IMR-90 (cell line): ENCODE data around the gene TUBGCP2. TPM values are rescaled to one million over a fixed set of nuclear protein-coding genes. Genes with fewer than 3 reads are reported as not detected.

Experiments
- ATAC-seq: fragments of 200-7000 bp; cut with Tn5 transposase; 2 replicates; pipeline ENCODE4 v1.9.1; 2020; ENCODE audit warnings: low read depth, mild to moderate bottlenecking, moderate library complexity
- BruUV-seq: library from RNA; stranded (reverse); fragments of 400-500 nt; replicated peaks from 2 replicates; lab custom pipeline; 2021; lab: Mats Ljungman, UMichigan
- CTCF ChIA-PET: fragments of 300-600 bp; formaldehyde crosslinking; extraction: SDS; loops from one replicate; lab custom pipeline; 2021; ENCODE audit warnings: antibody characterized with exemption; lab: Yijun Ruan, JAX
- POLR2A ChIA-PET: fragments of 300-600 bp; sonication (Branson Sonifier 250); formaldehyde crosslinking; loops from one replicate; lab custom pipeline; 2022; ENCODE audit warnings: antibody characterized with exemption; ENCODE audit not compliant: unreplicated experiment; lab: Charles Lee
- DNase-seq: peaks from one replicate; pipeline ENCODE4 v3.0.0; 2013
- H2AFZ ChIP-seq: replicated peaks from 2 replicates; pipeline ENCODE3; 2013; ENCODE audit warnings: low read length, mild to moderate bottlenecking; ENCODE audit not compliant: poor library complexity
- H2AK5ac ChIP-seq: 2 replicates; pipeline ENCODE4 v1.6.1; 2013; ENCODE audit warnings: low read depth, low read length, inconsistent platforms
- H2AK9ac ChIP-seq: replicated peaks from 2 replicates; pipeline ENCODE3; 2013; ENCODE audit warnings: mild to moderate bottlenecking, low read depth, low read length, moderate library complexity; ENCODE audit not compliant: poor library complexity
- H2BK120ac ChIP-seq: 2 replicates; pipeline ENCODE4 v1.6.1; 2013; ENCODE audit warnings: low read depth, low read length, inconsistent platforms
- H2BK15ac ChIP-seq: 3 replicates; pipeline ENCODE4 v1.6.1; 2013; ENCODE audit warnings: low read depth, low read length, inconsistent platforms
- H2BK20ac ChIP-seq: 2 replicates; pipeline ENCODE4 v1.6.1; 2013; ENCODE audit warnings: low read depth, mild to moderate bottlenecking, inconsistent platforms, low read length, moderate library complexity
- H2BK5ac ChIP-seq: 2 replicates; pipeline ENCODE4 v1.6.1; 2013; ENCODE audit warnings: mild to moderate bottlenecking, low read depth, low read length, inconsistent platforms; ENCODE audit not compliant: poor library complexity, severe bottlenecking
- H3K14ac ChIP-seq: replicated peaks from 2 replicates; pipeline ENCODE4 v1.6.1; 2013; ENCODE audit warnings: low read depth, low read length, inconsistent platforms
- H3K18ac ChIP-seq: 2 replicates; pipeline ENCODE4 v1.6.1; 2013; ENCODE audit warnings: low read depth, low read length, control low read depth
- H3K23ac ChIP-seq: 2 replicates; pipeline ENCODE4 v1.6.1; 2013; ENCODE audit warnings: low read depth, low read length, inconsistent platforms
- H3K27ac ChIP-seq: 2 replicates; pipeline ENCODE4 v1.5.1; 2013; ENCODE audit warnings: mild to moderate bottlenecking, control low read depth, low read length; ENCODE audit not compliant: insufficient read depth
- H3K27me3 ChIP-seq: 2 replicates; pipeline ENCODE4 v1.6.1; 2013; ENCODE audit warnings: low read length; ENCODE audit not compliant: control insufficient read depth, insufficient read depth
- H3K36me3 ChIP-seq: 2 replicates; pipeline ENCODE4 v1.6.1; 2013; ENCODE audit warnings: low read length, mixed read lengths; ENCODE audit not compliant: control insufficient read depth, insufficient read depth
- H3K4ac ChIP-seq: 2 replicates; pipeline ENCODE4 v1.6.1; 2013; ENCODE audit warnings: low read depth, low read length, inconsistent platforms
- H3K4me1 ChIP-seq: 2 replicates; pipeline ENCODE4 v1.6.1; 2013; ENCODE audit warnings: low read length, mixed read lengths; ENCODE audit not compliant: control insufficient read depth, insufficient read depth
- H3K4me2 ChIP-seq: 2 replicates; pipeline ENCODE4 v1.6.1; 2013; ENCODE audit warnings: low read depth, mild to moderate bottlenecking, control low read depth, low read length, moderate library complexity
- H3K4me3 ChIP-seq: 2 replicates; pipeline ENCODE4 v1.5.1; 2013; ENCODE audit warnings: low read depth, mild to moderate bottlenecking, control low read depth, low read length, moderate library complexity; ENCODE audit not compliant: insufficient read depth
- H3K56ac ChIP-seq: 2 replicates; pipeline ENCODE4 v1.6.1; 2013; ENCODE audit warnings: low read length, inconsistent platforms; ENCODE audit not compliant: insufficient read depth; ENCODE audit errors: extremely low read depth
- H3K79me1 ChIP-seq, 2 experiments: 2 replicates each; pipeline ENCODE4 v1.6.1; 2013; ENCODE audit warnings: low read length in 2 of 2, inconsistent platforms in 1 of 2, low read depth in 1 of 2
- H3K9ac ChIP-seq: 2 replicates; pipeline ENCODE4 v1.6.1; 2013; ENCODE audit warnings: low read depth, low read length, control low read depth
- H3K9me1 ChIP-seq: 2 replicates; pipeline ENCODE4 v1.6.1; 2013; ENCODE audit warnings: low read length, inconsistent platforms; ENCODE audit not compliant: insufficient read depth
- H3K9me3 ChIP-seq: 2 replicates; pipeline ENCODE4 v1.6.1; 2013; ENCODE audit warnings: low read length; ENCODE audit not compliant: control insufficient read depth, insufficient read depth
- H4K20me1 ChIP-seq: 2 replicates; pipeline ENCODE4 v1.6.1; 2013; ENCODE audit warnings: low read length, inconsistent platforms; ENCODE audit not compliant: insufficient read depth
- H4K5ac ChIP-seq: 2 replicates; pipeline ENCODE4 v1.6.1; 2013; ENCODE audit warnings: mild to moderate bottlenecking, low read depth, low read length, control low read depth
- H4K8ac ChIP-seq, 2 experiments: 2 replicates each; pipeline ENCODE4 v1.6.1; 2013; ENCODE audit warnings: low read depth in 2 of 2, low read length in 2 of 2, control low read depth in 1 of 2, inconsistent platforms in 1 of 2
- H4K91ac ChIP-seq: 2 replicates; pipeline ENCODE4 v1.6.1; 2013; ENCODE audit warnings: low read depth, low read length, inconsistent platforms; ENCODE audit not compliant: insufficient read depth
- BHLHE40 ChIP-seq: fragments of 150-350 bp; IDR thresholded peaks from 2 replicates; pipeline ENCODE4 v1.6.1; 2016; ENCODE audit warnings: mild to moderate bottlenecking, low read depth, low read length
- CEBPB ChIP-seq: IDR thresholded peaks from 2 replicates; pipeline ENCODE4 v1.6.1; 2012; ENCODE audit warnings: low read depth, low read length, improper control_type of control experiment
- CHD1 ChIP-seq: IDR thresholded peaks from 2 replicates; pipeline ENCODE4 v1.6.1; 2012; ENCODE audit warnings: low read depth, low read length, improper control_type of control experiment
- FOS ChIP-seq: fragments of 150-350 bp; IDR thresholded peaks from 2 replicates; pipeline ENCODE4 v1.6.1; 2016; ENCODE audit warnings: low read depth, low read length
- MAZ ChIP-seq: IDR thresholded peaks from 2 replicates; pipeline ENCODE4 v1.6.1; 2012; ENCODE audit warnings: low read depth, mild to moderate bottlenecking, low read length, improper control_type of control experiment, moderate library complexity, borderline replicate concordance
- MXI1 ChIP-seq: IDR thresholded peaks from 2 replicates; pipeline ENCODE4 v1.6.1; 2012; ENCODE audit warnings: low read depth, mild to moderate bottlenecking, low read length, moderate library complexity, borderline replicate concordance
- NFE2L2 ChIP-seq: fragments of 150-350 bp; IDR thresholded peaks from 2 replicates; pipeline ENCODE4 v1.6.1; 2016; ENCODE audit warnings: low read depth, mild to moderate bottlenecking, low read length
- POLR2A ChIP-seq: IDR thresholded peaks from 2 replicates; pipeline ENCODE4 v1.6.1; 2012; ENCODE audit warnings: mild to moderate bottlenecking, low read depth, low read length
- RAD21 ChIP-seq: IDR thresholded peaks from 2 replicates; pipeline ENCODE4 v1.6.1; 2012; ENCODE audit warnings: low read length, improper control_type of control experiment
- RCOR1 ChIP-seq: IDR thresholded peaks from 2 replicates; pipeline ENCODE4 v1.6.1; 2012; ENCODE audit warnings: mild to moderate bottlenecking, low read length, improper control_type of control experiment; ENCODE audit not compliant: insufficient replicate concordance
- RFX5 ChIP-seq: IDR thresholded peaks from 2 replicates; pipeline ENCODE4 v1.8.0; 2012; ENCODE audit warnings: low read depth, mild to moderate bottlenecking, low read length, moderate library complexity
- SMC3 ChIP-seq: fragments of 150-350 bp; IDR thresholded peaks from 2 replicates; pipeline ENCODE4 v1.6.1; 2016; ENCODE audit warnings: low read depth, mild to moderate bottlenecking, antibody characterized with exemption, low read length, moderate library complexity
- WGBS, 2 experiments: methylation state at CpG; one replicate each; pipeline versions ENCODE4 v1.1.5 to v1.1.7; 2013; ENCODE audit warnings: missing lambda C conversion rate in 2 of 2; ENCODE audit not compliant: insufficient read length in 1 of 2; ENCODE audit errors: extremely low coverage in 2 of 2; 5-methylcytosine and 5-hydroxymethylcytosine counted together
- dilution Hi-C: fragments of 300-500 bp; cut with HindIII; formaldehyde crosslinking; loops from one replicate; pipeline ENCODE4 v1.14.3; 2018; ENCODE audit warnings: low sequenced_read_pairs; ENCODE audit not compliant: unreplicated experiment
- in situ Hi-C: fragments of 300-500 bp; cut with MboI; formaldehyde crosslinking; loops from 3 replicates; pipeline ENCODE4 v1.14.3; 2019; ENCODE audit warnings: low sequenced_read_pairs, inconsistent platforms, mixed read lengths
- intact Hi-C: fragments of 100-400 bp; cut with micrococcal nuclease; formaldehyde crosslinking; loops from 2 replicates; pipeline ENCODE4 v1.10.0; 2022
- polyA plus RNA-seq, 3 experiments: library from polyadenylated mRNA; depleted of rRNA; stranded (reverse); fragments of >200 nt; gene quantifications; 2 replicates each; pipeline ENCODE4 v1.2.3, GENCODE V29; 2012; ENCODE audit warnings: low replicate concordance in 1 of 3
- total RNA-seq: library from RNA; depleted of rRNA; stranded (reverse); fragments of >200 nt; gene quantifications from 2 replicates; pipeline ENCODE4 v1.2.3, GENCODE V29; 2012
- TF ChIP-seq, protein P1 (sequence below): fragments of 150-350 bp; IDR thresholded peaks from 2 replicates; pipeline ENCODE4 v1.6.1; 2017; ENCODE audit warnings: mild to moderate bottlenecking, antibody characterized with exemption, low read length, low read depth
- TF ChIP-seq, protein P2 (sequence below): fragments of 150-350 bp; IDR thresholded peaks from 2 replicates; pipeline ENCODE4 v1.6.1; 2016; ENCODE audit warnings: low read depth, mild to moderate bottlenecking, low read length, moderate library complexity, borderline replicate concordance
- TF ChIP-seq, protein P3 (sequence below): conservative IDR thresholded peaks from 2 replicates; pipeline ENCODE4 v1.5.1; 2012; ENCODE audit warnings: mild to moderate bottlenecking, low read depth, low read length, improper control_type of control experiment

Gene TUBGCP2
- total and polyA plus RNA-seq, 2 of the 4 experiments (the other 2 are of a cell fraction), result 48.1 to 72.6 TPM

DNA sequence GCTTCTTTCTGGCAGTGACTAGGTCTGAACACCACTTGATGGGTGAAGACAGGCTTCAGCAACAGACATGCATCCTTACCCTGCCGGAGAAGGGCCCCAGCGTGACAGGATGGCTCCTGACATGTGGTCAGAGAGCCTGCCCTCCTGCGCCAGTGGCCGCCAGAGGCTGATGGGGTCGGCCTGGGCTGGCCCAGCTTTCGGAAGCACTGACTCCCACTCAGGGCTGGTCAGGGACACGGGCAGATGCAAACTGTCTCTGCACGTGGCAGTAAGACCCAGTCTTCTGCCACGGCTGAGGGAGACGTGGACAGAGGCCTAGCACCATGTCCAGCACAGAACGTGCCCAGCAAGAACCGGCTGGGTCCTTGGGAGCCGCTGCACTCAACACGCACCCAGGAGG lies 10.2 kb downstream of the TUBGCP2 start:
- Histone ChIP-seq H4K8ac (no peak overlapping the region), H3K4me1 (peaks cover 2% of the 10 kb centered on the region; the same call in 1 of the 2 replicates), H2BK120ac (no peak overlapping the region), H3K79me1 (peaks cover 11 to 14% of the 10 kb centered on the region in 2 experiments; a peak in 3 of 4 replicates), H4K20me1 (peaks cover 15% of the 10 kb centered on the region), H3K9ac (no peak overlapping the region), H3K27ac (no peak overlapping the region), H2BK15ac (no peak overlapping the region), H3K36me3 (peaks cover 62% of the 10 kb centered on the region), H2AFZ (no peak overlapping the region), H3K4ac (no peak overlapping the region), H3K56ac (no peak overlapping the region), H2BK20ac (no peak overlapping the region), H2AK5ac (no peak overlapping the region), H2AK9ac (no peak overlapping the region), H4K5ac (no peak overlapping the region), H3K4me3 (no peak overlapping the region), H3K4me2 (no peak overlapping the region), H2BK5ac (no peak overlapping the region), H3K18ac (no peak overlapping the region), H4K91ac (no peak overlapping the region), H3K27me3 (no peaks in the 10 kb centered on the region), H3K9me3 (no peaks in the 10 kb centered on the region), H3K14ac (no peak overlapping the region), H3K9me1 (peaks cover 2% of the 10 kb centered on the region; the same call in 1 of the 2 replicates), H3K23ac (no peak overlapping the region)
- in situ Hi-C loops (no loop called here), intact Hi-C loops (no loop called here), dilution Hi-C loops (no loop called here)
- ChIA-PET POLR2A (no interaction called here), CTCF (no interaction called here)
- WGBS, 2 experiments, result 96% methylated on average over 13 of the region's 14 CpGs; no CpG with 5 or more reads in 1 of the 2 experiments
- no peak for ATAC-seq
- DNase-seq, result no peak
- BruUV-seq, result no TSS peak
- TF ChIP-seq FOS (no peak), CEBPB (no peak), NFE2L2 (no peak), SMC3 (no peak), BHLHE40 (no peak), MAZ (no peak), MXI1 (no peak), RAD21 (no peak), RFX5 (no peak), POLR2A (no peak), CHD1 (no peak), RCOR1 (no peak)
- TF ChIP-seq, protein P1, sequence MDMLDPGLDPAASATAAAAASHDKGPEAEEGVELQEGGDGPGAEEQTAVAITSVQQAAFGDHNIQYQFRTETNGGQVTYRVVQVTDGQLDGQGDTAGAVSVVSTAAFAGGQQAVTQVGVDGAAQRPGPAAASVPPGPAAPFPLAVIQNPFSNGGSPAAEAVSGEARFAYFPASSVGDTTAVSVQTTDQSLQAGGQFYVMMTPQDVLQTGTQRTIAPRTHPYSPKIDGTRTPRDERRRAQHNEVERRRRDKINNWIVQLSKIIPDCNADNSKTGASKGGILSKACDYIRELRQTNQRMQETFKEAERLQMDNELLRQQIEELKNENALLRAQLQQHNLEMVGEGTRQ, result no peak
- TF ChIP-seq, protein P2, sequence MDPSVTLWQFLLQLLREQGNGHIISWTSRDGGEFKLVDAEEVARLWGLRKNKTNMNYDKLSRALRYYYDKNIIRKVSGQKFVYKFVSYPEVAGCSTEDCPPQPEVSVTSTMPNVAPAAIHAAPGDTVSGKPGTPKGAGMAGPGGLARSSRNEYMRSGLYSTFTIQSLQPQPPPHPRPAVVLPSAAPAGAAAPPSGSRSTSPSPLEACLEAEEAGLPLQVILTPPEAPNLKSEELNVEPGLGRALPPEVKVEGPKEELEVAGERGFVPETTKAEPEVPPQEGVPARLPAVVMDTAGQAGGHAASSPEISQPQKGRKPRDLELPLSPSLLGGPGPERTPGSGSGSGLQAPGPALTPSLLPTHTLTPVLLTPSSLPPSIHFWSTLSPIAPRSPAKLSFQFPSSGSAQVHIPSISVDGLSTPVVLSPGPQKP, result no peak
- TF ChIP-seq, protein P3, sequence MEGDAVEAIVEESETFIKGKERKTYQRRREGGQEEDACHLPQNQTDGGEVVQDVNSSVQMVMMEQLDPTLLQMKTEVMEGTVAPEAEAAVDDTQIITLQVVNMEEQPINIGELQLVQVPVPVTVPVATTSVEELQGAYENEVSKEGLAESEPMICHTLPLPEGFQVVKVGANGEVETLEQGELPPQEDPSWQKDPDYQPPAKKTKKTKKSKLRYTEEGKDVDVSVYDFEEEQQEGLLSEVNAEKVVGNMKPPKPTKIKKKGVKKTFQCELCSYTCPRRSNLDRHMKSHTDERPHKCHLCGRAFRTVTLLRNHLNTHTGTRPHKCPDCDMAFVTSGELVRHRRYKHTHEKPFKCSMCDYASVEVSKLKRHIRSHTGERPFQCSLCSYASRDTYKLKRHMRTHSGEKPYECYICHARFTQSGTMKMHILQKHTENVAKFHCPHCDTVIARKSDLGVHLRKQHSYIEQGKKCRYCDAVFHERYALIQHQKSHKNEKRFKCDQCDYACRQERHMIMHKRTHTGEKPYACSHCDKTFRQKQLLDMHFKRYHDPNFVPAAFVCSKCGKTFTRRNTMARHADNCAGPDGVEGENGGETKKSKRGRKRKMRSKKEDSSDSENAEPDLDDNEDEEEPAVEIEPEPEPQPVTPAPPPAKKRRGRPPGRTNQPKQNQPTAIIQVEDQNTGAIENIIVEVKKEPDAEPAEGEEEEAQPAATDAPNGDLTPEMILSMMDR, result no peak
